ENCODE measurements around the gene ITGA2. TPM values are rescaled to one million over a fixed set of nuclear protein-coding genes. Genes with fewer than 3 reads are reported as not detected.

The ITGA2 gene
- total RNA-seq, 2 experiments from 2014 or later, result 0.74 to 0.86 TPM

DNA sequence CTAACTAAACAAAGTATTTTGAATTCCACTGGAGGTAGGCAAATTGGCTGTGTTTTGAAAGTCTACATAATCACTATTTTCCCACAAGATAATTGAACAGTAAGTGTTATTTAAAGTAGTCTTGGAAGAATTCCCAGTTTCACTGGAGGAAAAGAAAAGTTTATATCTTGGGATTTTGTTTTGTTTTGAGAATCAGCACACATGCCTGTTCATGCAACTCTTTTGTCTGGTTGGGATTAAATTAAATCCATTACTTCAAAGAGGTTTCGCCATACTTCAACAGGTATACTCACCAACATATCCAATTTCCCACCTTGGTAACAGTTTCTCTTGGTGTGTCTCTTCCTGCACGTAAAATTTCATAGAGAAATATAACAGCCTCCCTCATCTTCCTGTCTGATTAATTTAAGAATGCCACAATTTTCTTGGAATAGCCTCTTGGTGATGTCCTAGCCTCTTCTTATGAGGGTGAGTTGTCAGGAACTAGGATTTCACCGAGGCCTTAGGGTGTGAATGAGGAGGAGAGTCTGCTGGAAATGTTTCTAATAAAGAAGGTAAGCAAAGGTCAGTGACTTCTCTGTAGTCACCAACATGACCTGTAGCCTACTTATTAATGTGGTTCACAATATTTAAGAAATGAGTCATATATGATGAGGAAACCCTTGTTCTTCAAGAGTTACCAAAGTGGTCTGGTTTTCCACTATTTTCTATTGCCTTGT, 48.1 kb downstream of the ITGA2 start:
- Mint-ChIP-seq H3K4me1 (ENCODE audit: low read depth) (peaks cover 41% of the 10 kb centered on the region), H3K27me3 (no peaks in the 10 kb centered on the region), H3K4me3 (no peak overlapping the region), H3K36me3 (ENCODE audit: low read depth) (no peaks in the 10 kb centered on the region), H3K27ac (peak overlapping the region; percentile 30), H3K9me3 (no peaks in the 10 kb centered on the region)
- intact Hi-C loops (cut with micrococcal nuclease), result loop anchor here (5.0 to 10.0 kb wide), 2 partner anchors 58 to 90 kb away; no protein-coding TSS in a partner anchor
- CTCF ChIA-PET, result interaction anchor here (1.2 to 1.9 kb wide), 2 partner anchors 51 to 88 kb away, joined by 4 to 6 read pairs; no protein-coding TSS in a partner anchor
- TF ChIP-seq, protein P1, sequence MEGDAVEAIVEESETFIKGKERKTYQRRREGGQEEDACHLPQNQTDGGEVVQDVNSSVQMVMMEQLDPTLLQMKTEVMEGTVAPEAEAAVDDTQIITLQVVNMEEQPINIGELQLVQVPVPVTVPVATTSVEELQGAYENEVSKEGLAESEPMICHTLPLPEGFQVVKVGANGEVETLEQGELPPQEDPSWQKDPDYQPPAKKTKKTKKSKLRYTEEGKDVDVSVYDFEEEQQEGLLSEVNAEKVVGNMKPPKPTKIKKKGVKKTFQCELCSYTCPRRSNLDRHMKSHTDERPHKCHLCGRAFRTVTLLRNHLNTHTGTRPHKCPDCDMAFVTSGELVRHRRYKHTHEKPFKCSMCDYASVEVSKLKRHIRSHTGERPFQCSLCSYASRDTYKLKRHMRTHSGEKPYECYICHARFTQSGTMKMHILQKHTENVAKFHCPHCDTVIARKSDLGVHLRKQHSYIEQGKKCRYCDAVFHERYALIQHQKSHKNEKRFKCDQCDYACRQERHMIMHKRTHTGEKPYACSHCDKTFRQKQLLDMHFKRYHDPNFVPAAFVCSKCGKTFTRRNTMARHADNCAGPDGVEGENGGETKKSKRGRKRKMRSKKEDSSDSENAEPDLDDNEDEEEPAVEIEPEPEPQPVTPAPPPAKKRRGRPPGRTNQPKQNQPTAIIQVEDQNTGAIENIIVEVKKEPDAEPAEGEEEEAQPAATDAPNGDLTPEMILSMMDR (IDR thresholded peaks at IDR 0.05), result no peak
- ATAC-seq (no peak), DNase-seq (no peak)
- POLR2A ChIA-PET, result no interaction called here

DNA sequence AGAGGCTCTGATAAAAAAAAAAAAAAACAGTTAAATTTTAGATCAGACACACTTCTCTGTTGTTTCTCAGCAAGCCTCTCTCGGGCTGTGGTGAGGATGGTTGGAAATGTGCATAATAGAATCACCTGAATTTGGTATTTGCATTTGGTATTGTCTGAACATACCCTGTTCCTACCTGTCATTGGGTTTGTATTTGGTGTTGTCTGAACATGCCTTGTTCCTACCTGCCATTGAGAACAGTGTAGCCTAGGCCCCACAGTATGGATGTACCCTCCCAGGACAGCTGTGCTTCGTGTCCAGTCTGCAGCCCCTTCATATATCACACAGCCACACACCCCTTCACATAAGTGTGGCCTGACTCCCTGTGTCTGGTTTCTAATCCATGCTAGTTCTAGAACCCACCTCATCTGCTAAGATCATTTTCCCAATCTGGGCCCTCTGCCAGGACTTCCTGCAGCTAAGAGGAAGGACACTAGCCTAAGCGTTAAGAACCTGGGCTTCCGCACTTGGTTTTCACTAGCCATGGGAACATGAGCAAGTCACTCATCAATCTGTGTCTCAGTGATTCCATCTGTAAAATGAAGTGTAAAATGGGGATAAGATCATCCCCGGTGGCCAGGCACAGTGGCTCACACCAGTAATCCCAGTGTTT, 49.2 kb downstream of the ITGA2 start:
- no peak for DNase-seq
- TF ChIP-seq, protein P1 (IDR thresholded peaks at IDR 0.05), result no peak
- H3K27ac Mint-ChIP-seq, result no peak overlapping the region
- H3K4me1 Mint-ChIP-seq (ENCODE audit: low read depth), result peaks cover 37% of the 10 kb centered on the region
- no peak overlapping the region for H3K4me3 Mint-ChIP-seq
- CTCF ChIA-PET, result interaction anchor here (1.2 kb wide), 1 partner anchor 89 kb away, joined by 4 read pairs; no protein-coding TSS in a partner anchor
- POLR2A ChIA-PET, result no interaction called here
- no peaks in the 10 kb centered on the region for H3K9me3 Mint-ChIP-seq
- intact Hi-C loops (cut with micrococcal nuclease), result loop anchor here (5.0 to 10.0 kb wide), 2 partner anchors 56 to 91 kb away; no protein-coding TSS in a partner anchor
- peaks cover 3% of the 10 kb centered on the region for H3K27me3 Mint-ChIP-seq
- ATAC-seq, result no peak
- no peaks in the 10 kb centered on the region for H3K36me3 Mint-ChIP-seq (ENCODE audit: low read depth)

DNA sequence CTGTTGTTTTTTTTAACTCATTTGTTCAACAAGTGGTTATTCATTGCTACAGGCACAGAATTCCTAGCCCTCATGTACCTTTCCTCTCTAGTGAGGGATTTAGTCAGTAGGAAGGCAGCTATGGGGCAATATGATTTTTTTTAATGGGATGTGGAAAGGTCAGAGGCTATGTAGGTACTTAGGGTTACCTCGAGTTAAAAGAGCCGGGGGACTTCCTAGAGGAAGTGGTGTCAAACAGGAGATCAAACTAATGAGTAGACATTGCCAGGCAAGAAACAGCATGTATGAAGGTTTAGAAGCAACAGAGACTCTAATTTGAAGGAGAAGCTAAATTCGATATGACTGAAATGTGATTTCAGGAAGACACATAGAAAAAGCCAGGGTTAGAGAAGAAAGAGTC, 50.7 kb downstream of the ITGA2 start:
- intact Hi-C loops (cut with micrococcal nuclease), result loop anchor here (2.0 to 10.0 kb wide), 3 partner anchors 35 to 93 kb away; no protein-coding TSS in a partner anchor
- Mint-ChIP-seq H3K4me3 (no peak overlapping the region), H3K36me3 (ENCODE audit: low read depth) (no peaks in the 10 kb centered on the region), H3K9me3 (no peaks in the 10 kb centered on the region), H3K4me1 (ENCODE audit: low read depth) (peaks cover 44% of the 10 kb centered on the region), H3K27me3 (peaks cover 3% of the 10 kb centered on the region), H3K27ac (no peak overlapping the region)
- CTCF ChIA-PET, result interaction anchor here (0.8 to 2.4 kb wide), 3 partner anchors 8 to 97 kb away, joined by 3 to 8 read pairs (median 3); no protein-coding TSS in a partner anchor
- no peak for ATAC-seq
- TF ChIP-seq, protein P1 (IDR thresholded peaks at IDR 0.05), result no peak
- POLR2A ChIA-PET, result no interaction called here
- no peak for DNase-seq

DNA sequence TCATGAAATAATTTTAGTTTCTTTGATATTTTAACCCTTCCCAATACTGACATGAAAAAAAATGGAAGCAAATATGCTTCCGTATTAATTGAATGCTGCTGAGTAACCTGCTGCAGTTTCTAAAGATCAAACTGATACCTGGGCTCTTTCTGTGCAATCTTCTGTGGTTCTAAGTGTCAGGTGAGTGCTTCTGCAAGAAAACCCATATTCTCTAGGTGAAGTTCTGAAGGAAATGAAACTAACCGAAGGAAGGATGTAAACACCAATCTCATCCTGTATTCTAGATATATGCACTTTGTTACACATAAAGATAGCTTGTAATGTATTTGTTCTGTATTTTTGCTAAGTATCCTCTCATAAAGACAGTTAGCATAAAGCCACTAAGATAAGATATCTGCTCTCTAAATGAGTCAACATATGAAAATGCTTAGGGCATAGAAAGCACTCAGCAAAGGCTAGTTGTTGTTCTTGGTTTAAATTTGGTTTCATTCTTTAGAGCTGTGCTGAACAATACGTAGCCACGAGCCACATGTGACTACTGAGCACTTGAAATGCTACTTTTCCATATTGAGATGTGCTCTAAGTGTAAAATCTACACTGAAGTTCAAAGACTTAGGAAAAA, 52.0 kb downstream of the ITGA2 start:
- H3K4me1 Mint-ChIP-seq (ENCODE audit: low read depth), result peaks cover 47% of the 10 kb centered on the region
- intact Hi-C loops (cut with micrococcal nuclease), result loop anchor here (2.0 kb wide), 1 partner anchor 36 kb away; no protein-coding TSS in a partner anchor
- no peaks in the 10 kb centered on the region for H3K36me3 Mint-ChIP-seq (ENCODE audit: low read depth)
- H3K27me3 Mint-ChIP-seq, result peaks cover 3% of the 10 kb centered on the region
- peak overlapping the region; percentile 20 for H3K27ac Mint-ChIP-seq
- H3K4me3 Mint-ChIP-seq, result peak overlapping the region; percentile 49
- no peaks in the 10 kb centered on the region for H3K9me3 Mint-ChIP-seq
- ChIA-PET POLR2A (interaction anchor here (0.6 to 1.1 kb wide), 2 partner anchors 12 to 28 kb away, joined by 3 to 4 read pairs; no protein-coding TSS in a partner anchor), CTCF (interaction anchor here (0.6 to 2.4 kb wide), 6 partner anchors 9 to 126 kb away, joined by 3 to 8 read pairs (median 3); no protein-coding TSS in a partner anchor)
- TF ChIP-seq, protein P1 (IDR thresholded peaks at IDR 0.05), result no peak
- DNase-seq (peak; percentile 58), ATAC-seq (peak; percentile 91)

Measured in activated CD8-positive, alpha-beta T cell treated with anti-CD3 and anti-CD28 coated beads for 36 hours (primary cell).